Trophoblast cell (in vitro differentiated cells and primary cell): ENCODE data around the gene CST11.

Experiments
- DNase-seq, 2 donors: peaks; one replicate each; pipeline ENCODE4 v3.0.0-alpha.2; 2016
- H2AFZ ChIP-seq: 2 replicates; pipeline ENCODE4 v1.6.1; 2013; ENCODE audit warnings: low read length, moderate library complexity, mild to moderate bottlenecking; ENCODE audit not compliant: insufficient read depth, poor library complexity
- H2AK5ac ChIP-seq: 2 replicates; pipeline ENCODE4 v1.6.1; 2013; ENCODE audit warnings: mild to moderate bottlenecking, low read length
- H2BK120ac ChIP-seq: 2 replicates; pipeline ENCODE4 v1.6.1; 2013; ENCODE audit warnings: low read length, mild to moderate bottlenecking, moderate library complexity; ENCODE audit not compliant: insufficient read depth, poor library complexity
- H2BK12ac ChIP-seq: 2 replicates; pipeline ENCODE4 v1.6.1; 2013; ENCODE audit warnings: mild to moderate bottlenecking, low read length, moderate library complexity
- H2BK5ac ChIP-seq: 2 replicates; pipeline ENCODE4 v1.6.1; 2013; ENCODE audit warnings: low read length, low read depth, moderate library complexity, mild to moderate bottlenecking; ENCODE audit not compliant: poor library complexity
- H3K14ac ChIP-seq: 2 replicates; pipeline ENCODE4 v1.6.1; 2013; ENCODE audit warnings: mild to moderate bottlenecking, low read length
- H3K18ac ChIP-seq: 2 replicates; pipeline ENCODE4 v1.6.1; 2013; ENCODE audit warnings: mild to moderate bottlenecking, low read length
- H3K23ac ChIP-seq: 2 replicates; pipeline ENCODE4 v1.6.1; 2013; ENCODE audit warnings: low read length
- H3K27ac ChIP-seq: 2 replicates; pipeline ENCODE4 v1.5.1; 2013; ENCODE audit warnings: low read depth, mild to moderate bottlenecking, inconsistent platforms, low read length, moderate library complexity
- H3K27me3 ChIP-seq: 2 replicates; pipeline ENCODE4 v1.6.1; 2013; ENCODE audit warnings: inconsistent platforms, mild to moderate bottlenecking, low read length, moderate library complexity; ENCODE audit not compliant: insufficient read depth
- H3K36me3 ChIP-seq, 2 experiments: 1 replicate in 1 of 2; 2 replicates in 1 of 2; pipeline ENCODE4 v1.6.1; 2013; ENCODE audit warnings: low read length in 2 of 2, mild to moderate bottlenecking in 2 of 2, moderate library complexity in 1 of 2; ENCODE audit not compliant: insufficient read depth in 2 of 2, control insufficient read depth in 1 of 2
- H3K4ac ChIP-seq: 2 replicates; pipeline ENCODE4 v1.6.1; 2013; ENCODE audit warnings: low read depth, mild to moderate bottlenecking, low read length, moderate library complexity
- H3K4me1 ChIP-seq, 2 experiments: 1 replicate in 1 of 2; 2 replicates in 1 of 2; pipeline ENCODE4 v1.6.1; 2013; ENCODE audit warnings: low read length in 2 of 2, mild to moderate bottlenecking in 2 of 2, moderate library complexity in 1 of 2; ENCODE audit not compliant: insufficient read depth in 2 of 2, control insufficient read depth in 1 of 2
- H3K4me2 ChIP-seq: 2 replicates; pipeline ENCODE4 v1.6.1; 2013; ENCODE audit warnings: inconsistent platforms, mild to moderate bottlenecking, low read length, moderate library complexity
- H3K4me3 ChIP-seq: 2 replicates; pipeline ENCODE4 v1.5.1; 2013; ENCODE audit warnings: mild to moderate bottlenecking, low read depth, low read length, inconsistent platforms
- H3K79me1 ChIP-seq: one replicate; pipeline ENCODE4 v1.6.1; 2013; ENCODE audit warnings: low read length
- H3K79me2 ChIP-seq: 2 replicates; pipeline ENCODE4 v1.6.1; 2013; ENCODE audit warnings: low read length, mild to moderate bottlenecking; ENCODE audit not compliant: control insufficient read depth, insufficient read depth, poor library complexity
- H3K9ac ChIP-seq: 2 replicates; pipeline ENCODE4 v1.6.1; 2013; ENCODE audit warnings: mild to moderate bottlenecking, low read length
- H3K9me3 ChIP-seq: 2 replicates; pipeline ENCODE4 v1.6.1; 2013; ENCODE audit warnings: low read depth, mild to moderate bottlenecking, control low read depth, inconsistent platforms, low read length; ENCODE audit not compliant: insufficient read depth
- H4K12ac ChIP-seq: 2 replicates; pipeline ENCODE4 v1.6.1; 2013; ENCODE audit warnings: low read depth, mild to moderate bottlenecking, low read length, moderate library complexity
- H4K8ac ChIP-seq: 2 replicates; pipeline ENCODE4 v1.6.1; 2013; ENCODE audit warnings: low read depth, mild to moderate bottlenecking, low read length, moderate library complexity
- H4K91ac ChIP-seq: one replicate; pipeline ENCODE4 v1.6.1; 2013; ENCODE audit warnings: low read depth, mild to moderate bottlenecking, low read length, moderate library complexity
- WGBS: extraction: QIAGEN DNeasy Blood & Tissue Kit; methylation state at CpG from one replicate; pipeline ENCODE4 v1.1.7; 2013; ENCODE audit warnings: missing lambda C conversion rate; ENCODE audit not compliant: insufficient read length, insufficient coverage; ENCODE audit errors: extremely low coverage; 5-methylcytosine and 5-hydroxymethylcytosine counted together

The CST11 gene

DNA sequence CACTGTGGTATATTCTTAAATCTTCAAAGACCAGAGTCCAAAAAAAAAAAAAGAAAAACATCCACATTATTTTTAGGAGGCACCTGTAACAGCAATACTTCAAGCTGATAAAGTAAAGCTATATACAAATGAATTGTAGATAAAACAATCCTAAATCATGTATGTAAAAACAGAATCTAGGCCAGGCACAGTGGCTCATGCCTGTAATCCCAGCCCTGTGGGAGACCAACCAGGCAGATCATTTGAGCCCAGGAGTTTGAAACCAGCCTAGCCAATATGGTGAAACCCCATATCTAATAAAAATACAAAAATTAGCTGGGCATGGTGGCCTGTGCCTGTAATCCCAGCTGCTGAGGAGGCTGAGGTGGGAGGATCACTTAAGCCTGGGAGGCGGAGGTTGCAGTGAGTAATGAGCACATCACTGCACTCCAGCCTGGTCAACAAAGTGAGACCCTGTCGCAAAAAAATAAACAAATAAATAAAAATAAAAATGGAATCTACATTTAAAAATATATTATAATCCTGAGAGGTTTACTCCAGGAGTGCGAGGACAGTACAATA lies 38.7 kb downstream of the CST11 start:
- Histone ChIP-seq H2BK120ac (no peak overlapping the region), H3K18ac (no peak overlapping the region), H4K8ac (no peak overlapping the region), H4K12ac (no peak overlapping the region), H3K4me3 (no peak overlapping the region), H2AK5ac (no peak overlapping the region), H3K27me3 (no peaks in the 10 kb centered on the region), H4K91ac (no peak overlapping the region), H3K36me3 (no peaks in the 10 kb centered on the region), H3K9me3 (no peaks in the 10 kb centered on the region), H3K4me1 (no peaks in the 10 kb centered on the region), H3K23ac (no peak overlapping the region), H2AFZ (no peak overlapping the region), H2BK12ac (no peak overlapping the region), H3K4me2 (no peak overlapping the region), H3K9ac (no peak overlapping the region), H2BK5ac (no peak overlapping the region), H3K4ac (peak overlapping the region; percentile 27), H3K79me2 (no peaks in the 10 kb centered on the region), H3K27ac (no peak overlapping the region), H3K79me1 (no peaks in the 10 kb centered on the region), H3K14ac (no peak overlapping the region)
- WGBS = no CpG with 5 or more reads among the region's 3 CpGs
- no peak for DNase-seq

DNA sequence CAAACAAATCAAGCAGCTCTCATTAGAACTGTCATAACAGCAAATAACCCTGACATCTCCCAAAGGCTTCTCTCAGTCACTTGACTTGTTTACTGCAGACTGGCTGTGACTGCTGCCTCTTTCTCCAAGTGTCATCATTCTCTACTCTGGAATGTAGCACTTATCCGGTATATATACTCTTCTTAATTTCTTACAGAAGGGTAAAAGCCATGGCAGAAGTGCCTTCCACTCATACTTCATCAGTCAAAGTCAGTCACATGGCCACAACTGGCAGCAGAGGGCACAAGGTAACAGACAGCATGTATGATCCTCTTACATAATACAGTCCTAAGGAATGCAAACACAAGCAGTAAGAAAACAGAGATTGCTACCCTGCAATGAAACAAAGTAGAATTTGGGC lies 40.6 kb downstream of the CST11 start:
- DNase-seq = no peak
- Histone ChIP-seq H3K36me3 (no peaks in the 10 kb centered on the region), H3K9me3 (no peaks in the 10 kb centered on the region)

DNA sequence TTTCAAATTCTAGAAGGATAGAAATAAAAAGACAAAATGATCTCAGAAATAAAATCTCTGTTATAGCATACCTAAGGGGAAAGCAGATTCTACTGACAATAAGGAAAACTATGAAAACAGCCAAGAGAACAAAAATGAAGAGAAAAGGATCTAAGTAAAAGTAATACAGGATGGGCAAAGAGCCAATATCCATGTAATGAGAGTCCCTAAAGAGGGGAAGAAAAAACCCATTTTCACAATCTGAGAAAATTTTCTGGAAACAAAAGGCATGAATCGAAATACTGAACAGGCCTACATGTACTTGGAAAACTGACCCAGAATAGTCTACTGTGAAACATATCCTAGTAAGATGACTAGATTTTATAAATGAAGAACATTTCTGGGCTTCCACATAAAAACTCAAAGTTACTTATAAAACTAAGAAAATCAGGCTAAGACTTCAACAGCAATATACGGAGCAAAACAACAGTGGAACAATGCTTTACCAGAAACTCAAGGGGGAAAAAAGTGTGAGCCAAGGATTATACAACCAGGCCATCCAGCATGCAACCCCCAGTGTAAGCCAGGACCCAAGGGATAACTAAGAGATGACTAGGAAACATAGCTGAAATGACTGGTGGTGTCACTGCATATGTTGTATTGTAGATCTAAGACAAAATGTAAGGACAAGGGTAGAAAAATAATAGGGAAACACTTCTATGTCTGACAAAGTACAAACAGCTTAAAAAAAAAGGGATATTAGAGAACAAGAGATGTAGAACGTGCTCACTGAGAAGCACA lies 41.6 kb downstream of the CST11 start:
- Histone ChIP-seq H3K79me2 (no peaks in the 10 kb centered on the region), H3K36me3 (no peaks in the 10 kb centered on the region), H3K23ac (no peak overlapping the region), H2BK12ac (no peak overlapping the region), H2AFZ (no peak overlapping the region), H3K27ac (no peak overlapping the region), H3K4me1 (no peaks in the 10 kb centered on the region), H3K14ac (no peak overlapping the region), H3K4me3 (no peak overlapping the region), H3K4me2 (no peak overlapping the region), H2BK120ac (no peak overlapping the region), H2BK5ac (no peak overlapping the region), H4K12ac (no peak overlapping the region), H2AK5ac (no peak overlapping the region), H3K9me3 (no peaks in the 10 kb centered on the region), H3K79me1 (no peaks in the 10 kb centered on the region), H3K18ac (no peak overlapping the region), H4K91ac (no peak overlapping the region), H3K4ac (peak overlapping the region; percentile 83), H3K9ac (no peak overlapping the region), H3K27me3 (no peaks in the 10 kb centered on the region), H4K8ac (no peak overlapping the region)
- no peak for DNase-seq
- no CpG with 5 or more reads among the region's 3 CpGs for WGBS

More for the DNA sequence above, 40.6 kb downstream of the CST11 start:
- H3K18ac ChIP-seq = no peak overlapping the region
- no CpG with 5 or more reads among the region's 1 CpG for WGBS
- no peak overlapping the region for H2BK5ac ChIP-seq
- H3K79me2 ChIP-seq = no peaks in the 10 kb centered on the region
- H3K79me1 ChIP-seq = no peaks in the 10 kb centered on the region
- no peak overlapping the region for H4K8ac ChIP-seq
- H2AK5ac ChIP-seq = no peak overlapping the region
- no peak overlapping the region for H3K4me3 ChIP-seq
- no peaks in the 10 kb centered on the region for H3K27me3 ChIP-seq
- H3K4ac ChIP-seq = no peak overlapping the region
- no peak overlapping the region for H3K14ac ChIP-seq
- H4K12ac ChIP-seq = no peak overlapping the region
- H3K23ac ChIP-seq = no peak overlapping the region
- no peak overlapping the region for H4K91ac ChIP-seq
- H3K4me1 ChIP-seq = no peaks in the 10 kb centered on the region
- no peak overlapping the region for H2AFZ ChIP-seq
- H2BK120ac ChIP-seq = no peak overlapping the region
- no peak overlapping the region for H3K4me2 ChIP-seq
- no peak overlapping the region for H2BK12ac ChIP-seq
- no peak overlapping the region for H3K27ac ChIP-seq
- H3K9ac ChIP-seq = no peak overlapping the region

DNA sequence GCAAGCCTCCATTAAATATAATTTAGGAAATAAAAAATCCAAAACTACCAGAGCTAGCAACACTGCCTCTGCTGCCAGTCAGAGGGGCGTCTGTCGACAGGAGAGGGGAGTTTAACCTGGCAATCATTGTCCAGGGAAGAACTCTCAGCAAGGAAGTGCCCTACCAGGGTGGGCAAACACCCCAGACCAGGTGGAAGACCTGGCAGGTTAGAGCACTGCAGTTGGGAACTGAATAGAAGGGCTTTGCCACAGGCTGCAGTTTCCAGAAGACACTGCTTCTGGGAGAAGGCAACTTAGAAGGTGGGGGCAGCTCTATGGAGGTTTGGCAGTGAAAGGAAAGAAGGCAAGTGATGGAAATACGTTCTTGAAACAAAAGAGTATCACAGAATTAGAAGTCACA lies 42.9 kb downstream of the CST11 start:
- H3K14ac ChIP-seq = no peak overlapping the region
- no peak overlapping the region for H3K4me2 ChIP-seq
- H4K8ac ChIP-seq = no peak overlapping the region
- peak overlapping the region; percentile 43 for H3K4ac ChIP-seq
- no peak overlapping the region for H2BK120ac ChIP-seq
- H3K4me1 ChIP-seq = no peaks in the 10 kb centered on the region
- H2BK12ac ChIP-seq = no peak overlapping the region
- H3K9ac ChIP-seq = no peak overlapping the region
- no peak for DNase-seq
- H3K18ac ChIP-seq = no peak overlapping the region
- H3K36me3 ChIP-seq = no peaks in the 10 kb centered on the region
- no peak overlapping the region for H2AK5ac ChIP-seq
- no peak overlapping the region for H3K27ac ChIP-seq
- H3K79me1 ChIP-seq = no peaks in the 10 kb centered on the region
- WGBS = no CpG with 5 or more reads among the region's 3 CpGs
- H3K79me2 ChIP-seq = no peaks in the 10 kb centered on the region
- H2BK5ac ChIP-seq = no peak overlapping the region
- H2AFZ ChIP-seq = no peak overlapping the region
- H3K4me3 ChIP-seq = no peak overlapping the region
- H3K23ac ChIP-seq = no peak overlapping the region
- H4K12ac ChIP-seq = no peak overlapping the region
- H4K91ac ChIP-seq = no peak overlapping the region
- H3K27me3 ChIP-seq = no peaks in the 10 kb centered on the region
- no peaks in the 10 kb centered on the region for H3K9me3 ChIP-seq
